Neural cell (in vitro differentiated cells): ENCODE measurements around the gene HABP4. TPM values are rescaled to one million over a fixed set of nuclear protein-coding genes. Genes with fewer than 3 reads are reported as not detected.

ENCODE experiments used
- H2AFZ ChIP-seq: fragments of 200-600, 300-800 bp; sonication (generic), shearing (Covaris generic); 2 replicates; pipeline ENCODE4 v1.6.0; 2014; ENCODE audit warnings: low read depth, mild to moderate bottlenecking, antibody characterized with exemption, low read length, moderate library complexity
- H3F3A ChIP-seq: fragments of 200-600 bp; shearing (Covaris generic); 2 replicates; pipeline ENCODE4 v1.6.1; 2016; ENCODE audit warnings: mild to moderate bottlenecking, moderate library complexity, mixed read lengths, antibody characterized with exemption, low read length; ENCODE audit not compliant: insufficient read depth, poor library complexity, severe bottlenecking
- H3K27ac ChIP-seq: fragments of 200-600, 300-800 bp; sonication (generic), shearing (Covaris generic); 2 replicates; pipeline ENCODE4 v1.5.1; 2014; ENCODE audit warnings: mild to moderate bottlenecking, low read length, moderate library complexity
- H3K27me3 ChIP-seq: fragments of 300-800, 200-600 bp; sonication (generic), shearing (Covaris generic); 2 replicates; pipeline ENCODE4 v1.6.0; 2014; ENCODE audit warnings: mild to moderate bottlenecking, low read depth, low read length, moderate library complexity; ENCODE audit not compliant: insufficient read depth
- H3K36me3 ChIP-seq: fragments of 300-800, 200-600 bp; sonication (generic), shearing (Covaris generic); 2 replicates; pipeline ENCODE4 v1.5.1; 2014; ENCODE audit warnings: mild to moderate bottlenecking, antibody characterized with exemption, low read length, moderate library complexity; ENCODE audit not compliant: insufficient read depth
- H3K4me2 ChIP-seq: fragments of 300-800, 200-600 bp; sonication (generic), shearing (Covaris generic); 2 replicates; pipeline ENCODE4 v1.6.0; 2014; ENCODE audit warnings: mild to moderate bottlenecking, low read length
- H3K4me3 ChIP-seq: fragments of 300-800, 200-600 bp; sonication (generic), shearing (Covaris generic); 2 replicates; pipeline ENCODE4 v1.5.1; 2014; ENCODE audit warnings: mild to moderate bottlenecking, low read length, moderate library complexity
- H3K79me2 ChIP-seq: fragments of 200-600 bp; shearing (Covaris generic); replicated peaks from 2 replicates; pipeline ENCODE4 v1.6.0; 2014; ENCODE audit warnings: mild to moderate bottlenecking, low read length, moderate library complexity; ENCODE audit not compliant: insufficient read depth
- H3K9ac ChIP-seq: fragments of 300-800, 200-600 bp; sonication (generic), shearing (Covaris generic); 2 replicates; pipeline ENCODE4 v1.6.1; 2016; ENCODE audit warnings: mild to moderate bottlenecking, low read length, mixed read lengths
- H3K9me2 ChIP-seq: fragments of 200-600 bp; shearing (Covaris generic); 2 replicates; pipeline ENCODE4 v1.6.1; 2016; ENCODE audit warnings: mild to moderate bottlenecking, low read length, mixed read lengths; ENCODE audit not compliant: insufficient read depth
- H3K9me3 ChIP-seq: fragments of 200-600, 300-800 bp; sonication (generic), shearing (Covaris generic); 2 replicates; pipeline ENCODE4 v1.6.1; 2016; ENCODE audit warnings: mild to moderate bottlenecking, mixed run types, low read length, moderate library complexity, mixed read lengths
- H4K20me1 ChIP-seq: fragments of 200-600 bp; shearing (Covaris generic); 2 replicates; pipeline ENCODE4 v1.6.1; 2016; ENCODE audit warnings: mild to moderate bottlenecking, mixed run types; ENCODE audit not compliant: insufficient read depth
- EP300 ChIP-seq: fragments of 450-650 bp; conservative IDR thresholded peaks from 2 replicates; pipeline ENCODE4 v1.6.1; 2014; ENCODE audit warnings: antibody characterized with exemption, mild to moderate bottlenecking, moderate library complexity; ENCODE audit not compliant: poor library complexity, severe bottlenecking
- EZH2 ChIP-seq: fragments of 200-600, 300-800 bp; shearing (Covaris generic), sonication (generic); IDR thresholded peaks from 2 replicates; pipeline ENCODE4 v1.6.1; 2014; ENCODE audit warnings: antibody characterized with exemption, low read length, borderline replicate concordance, mild to moderate bottlenecking; ENCODE audit not compliant: insufficient read depth, poor library complexity, severe bottlenecking
- MXI1 ChIP-seq: fragments of 450-650 bp; conservative IDR thresholded peaks from 2 replicates; pipeline ENCODE4 v1.6.1; 2014; ENCODE audit warnings: antibody characterized with exemption, mild to moderate bottlenecking; ENCODE audit not compliant: poor library complexity, severe bottlenecking
- POLR2AphosphoS5 ChIP-seq: IDR thresholded peaks from 2 replicates; pipeline ENCODE4 v1.6.1; 2012
- RAD21 ChIP-seq: fragments of 450-650 bp; conservative IDR thresholded peaks from 2 replicates; pipeline ENCODE4 v1.6.1; 2014; ENCODE audit warnings: antibody characterized with exemption, mild to moderate bottlenecking, moderate library complexity
- SMC3 ChIP-seq: fragments of 450-650 bp; conservative IDR thresholded peaks from 2 replicates; pipeline ENCODE4 v1.6.1; 2014; ENCODE audit warnings: antibody characterized with exemption, mild to moderate bottlenecking, moderate library complexity; ENCODE audit not compliant: poor library complexity
- TAF1 ChIP-seq: IDR thresholded peaks from 2 replicates; pipeline ENCODE4 v1.6.1; 2012; ENCODE audit warnings: low read depth
- polyA plus RNA-seq: library from polyadenylated mRNA; depleted of rRNA; stranded (reverse); fragments of >200 nt; gene quantifications from 2 replicates; pipeline ENCODE4 v1.2.3, GENCODE V29; 2014
- TF ChIP-seq, protein P1 (sequence below): fragments of 450-650 bp; IDR thresholded peaks from 2 replicates; pipeline ENCODE4 v1.5.1; 2014; ENCODE audit warnings: antibody characterized with exemption, mild to moderate bottlenecking, moderate library complexity; ENCODE audit not compliant: poor library complexity, severe bottlenecking
- TF ChIP-seq, protein P2 (sequence below): IDR thresholded peaks from 2 replicates; pipeline ENCODE4 v1.6.1; 2012; ENCODE audit warnings: borderline replicate concordance

The HABP4 gene
- polyA plus RNA-seq, 1 donor from 2014 or later: 14.7 TPM

DNA sequence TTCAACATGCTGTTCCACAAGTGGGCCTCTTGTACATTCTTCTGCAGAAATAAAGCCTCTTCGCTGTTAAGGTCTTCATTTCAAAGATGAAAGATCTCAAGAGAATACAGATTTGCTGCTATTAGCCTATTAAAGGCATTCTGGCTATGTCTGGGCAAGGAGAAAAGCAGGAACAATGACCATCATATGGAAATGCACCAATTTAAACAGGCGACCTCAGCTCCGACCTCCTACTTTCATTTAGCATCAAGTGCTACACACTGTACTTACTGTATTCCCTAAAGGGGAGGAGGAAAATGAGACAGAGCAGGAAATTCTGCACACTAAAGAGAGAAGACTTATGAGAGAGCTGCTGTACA is 64.8 kb downstream of the HABP4 start:
- Histone ChIP-seq H4K20me1 (no peaks in the 10 kb centered on the region), H3K4me2 (no peak overlapping the region), H3K36me3 (no peaks in the 10 kb centered on the region)

DNA sequence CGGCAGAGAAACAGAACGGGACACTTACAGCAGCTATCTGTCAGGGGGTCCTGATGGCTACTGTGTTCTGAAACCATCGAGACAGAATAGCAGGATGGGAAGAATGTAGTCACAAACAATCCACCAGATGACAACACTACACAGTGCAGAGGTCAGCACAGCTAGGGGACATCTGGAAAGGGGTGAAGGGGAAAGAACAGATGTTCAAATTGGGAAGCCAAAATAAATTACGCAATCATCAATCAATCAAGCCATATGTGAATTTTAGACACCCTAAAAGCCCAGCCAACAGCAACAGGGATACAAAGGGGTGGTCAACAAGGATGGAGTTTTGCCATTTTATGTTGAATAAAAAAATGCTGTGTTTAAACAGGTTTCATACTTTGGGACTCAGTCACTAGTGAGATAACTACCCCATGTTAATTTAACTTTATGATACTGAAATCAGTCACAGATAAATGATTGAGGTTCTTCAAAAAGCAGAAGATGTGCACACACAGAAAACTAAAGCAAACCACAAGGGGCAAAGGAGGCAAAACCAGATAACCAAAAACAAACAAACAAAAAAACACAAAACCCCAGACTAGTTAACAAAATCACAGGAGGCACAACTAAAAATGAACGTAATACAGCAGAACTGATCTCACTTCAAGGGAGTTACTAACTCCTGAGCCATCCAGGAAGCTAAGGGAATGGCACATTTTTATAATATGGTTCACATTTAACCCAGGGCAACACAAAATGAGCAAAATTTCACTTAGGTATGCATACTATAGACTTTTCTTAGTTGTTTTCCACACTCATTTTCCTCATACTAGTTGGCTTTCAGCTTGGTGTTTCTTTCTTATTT is 65.9 kb downstream of the HABP4 start:
- Histone ChIP-seq H3K4me2 (no peak overlapping the region), H3K27ac (no peak overlapping the region), H4K20me1 (no peaks in the 10 kb centered on the region), H3K9me3 (no peaks in the 10 kb centered on the region), H3K9me2 (no peaks in the 10 kb centered on the region), H2AFZ (no peak overlapping the region), H3K4me3 (no peak overlapping the region), H3K79me2 (no peaks in the 10 kb centered on the region), H3F3A (no peaks in the 10 kb centered on the region), H3K9ac (no peak overlapping the region), H3K27me3 (no peaks in the 10 kb centered on the region), H3K36me3 (no peaks in the 10 kb centered on the region)
- TF ChIP-seq POLR2AphosphoS5 (no peak), TAF1 (no peak), RAD21 (no peak), EZH2 (no peak), MXI1 (no peak), SMC3 (no peak), EP300 (no peak)
- TF ChIP-seq, protein P1, sequence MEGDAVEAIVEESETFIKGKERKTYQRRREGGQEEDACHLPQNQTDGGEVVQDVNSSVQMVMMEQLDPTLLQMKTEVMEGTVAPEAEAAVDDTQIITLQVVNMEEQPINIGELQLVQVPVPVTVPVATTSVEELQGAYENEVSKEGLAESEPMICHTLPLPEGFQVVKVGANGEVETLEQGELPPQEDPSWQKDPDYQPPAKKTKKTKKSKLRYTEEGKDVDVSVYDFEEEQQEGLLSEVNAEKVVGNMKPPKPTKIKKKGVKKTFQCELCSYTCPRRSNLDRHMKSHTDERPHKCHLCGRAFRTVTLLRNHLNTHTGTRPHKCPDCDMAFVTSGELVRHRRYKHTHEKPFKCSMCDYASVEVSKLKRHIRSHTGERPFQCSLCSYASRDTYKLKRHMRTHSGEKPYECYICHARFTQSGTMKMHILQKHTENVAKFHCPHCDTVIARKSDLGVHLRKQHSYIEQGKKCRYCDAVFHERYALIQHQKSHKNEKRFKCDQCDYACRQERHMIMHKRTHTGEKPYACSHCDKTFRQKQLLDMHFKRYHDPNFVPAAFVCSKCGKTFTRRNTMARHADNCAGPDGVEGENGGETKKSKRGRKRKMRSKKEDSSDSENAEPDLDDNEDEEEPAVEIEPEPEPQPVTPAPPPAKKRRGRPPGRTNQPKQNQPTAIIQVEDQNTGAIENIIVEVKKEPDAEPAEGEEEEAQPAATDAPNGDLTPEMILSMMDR: no peak
- TF ChIP-seq, protein P2, sequence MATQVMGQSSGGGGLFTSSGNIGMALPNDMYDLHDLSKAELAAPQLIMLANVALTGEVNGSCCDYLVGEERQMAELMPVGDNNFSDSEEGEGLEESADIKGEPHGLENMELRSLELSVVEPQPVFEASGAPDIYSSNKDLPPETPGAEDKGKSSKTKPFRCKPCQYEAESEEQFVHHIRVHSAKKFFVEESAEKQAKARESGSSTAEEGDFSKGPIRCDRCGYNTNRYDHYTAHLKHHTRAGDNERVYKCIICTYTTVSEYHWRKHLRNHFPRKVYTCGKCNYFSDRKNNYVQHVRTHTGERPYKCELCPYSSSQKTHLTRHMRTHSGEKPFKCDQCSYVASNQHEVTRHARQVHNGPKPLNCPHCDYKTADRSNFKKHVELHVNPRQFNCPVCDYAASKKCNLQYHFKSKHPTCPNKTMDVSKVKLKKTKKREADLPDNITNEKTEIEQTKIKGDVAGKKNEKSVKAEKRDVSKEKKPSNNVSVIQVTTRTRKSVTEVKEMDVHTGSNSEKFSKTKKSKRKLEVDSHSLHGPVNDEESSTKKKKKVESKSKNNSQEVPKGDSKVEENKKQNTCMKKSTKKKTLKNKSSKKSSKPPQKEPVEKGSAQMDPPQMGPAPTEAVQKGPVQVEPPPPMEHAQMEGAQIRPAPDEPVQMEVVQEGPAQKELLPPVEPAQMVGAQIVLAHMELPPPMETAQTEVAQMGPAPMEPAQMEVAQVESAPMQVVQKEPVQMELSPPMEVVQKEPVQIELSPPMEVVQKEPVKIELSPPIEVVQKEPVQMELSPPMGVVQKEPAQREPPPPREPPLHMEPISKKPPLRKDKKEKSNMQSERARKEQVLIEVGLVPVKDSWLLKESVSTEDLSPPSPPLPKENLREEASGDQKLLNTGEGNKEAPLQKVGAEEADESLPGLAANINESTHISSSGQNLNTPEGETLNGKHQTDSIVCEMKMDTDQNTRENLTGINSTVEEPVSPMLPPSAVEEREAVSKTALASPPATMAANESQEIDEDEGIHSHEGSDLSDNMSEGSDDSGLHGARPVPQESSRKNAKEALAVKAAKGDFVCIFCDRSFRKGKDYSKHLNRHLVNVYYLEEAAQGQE: no peak

More for the DNA sequence above, 64.8 kb downstream of the HABP4 start:
- H3K9me2 ChIP-seq: no peaks in the 10 kb centered on the region
- H2AFZ ChIP-seq: no peak overlapping the region
- no peak overlapping the region for H3K4me3 ChIP-seq
- H3F3A ChIP-seq: no peaks in the 10 kb centered on the region
- no peak overlapping the region for H3K9ac ChIP-seq
- no peak for TF ChIP-seq TAF1
- TF ChIP-seq MXI1: no peak
- TF ChIP-seq EP300: no peak
- no peak for TF ChIP-seq RAD21
- TF ChIP-seq POLR2AphosphoS5: no peak
- TF ChIP-seq, protein P1: no peak
- no peak for TF ChIP-seq SMC3
- no peak for TF ChIP-seq EZH2
- TF ChIP-seq, protein P2: no peak
- H3K27ac ChIP-seq: no peak overlapping the region
- no peaks in the 10 kb centered on the region for H3K27me3 ChIP-seq
- H3K9me3 ChIP-seq: no peaks in the 10 kb centered on the region
- H3K79me2 ChIP-seq: no peaks in the 10 kb centered on the region
